WTC11 (cell line): ENCODE measurements around the gene NAPB. TPM values are rescaled to one million over a fixed set of nuclear protein-coding genes. Genes with fewer than 3 reads are reported as not detected.
A peak's percentile ranks its signal among the peaks of the same experiment; 100 is the strongest.

Source experiments
- ATAC-seq: fragments of 200-7000 bp; cut with Tn5 transposase; 2 replicates; pipeline ENCODE4 v1.10.0; 2021; ENCODE audit warnings: mild to moderate bottlenecking, moderate library complexity
- CTCF ChIA-PET: fragments of 300-600 bp; sonication (Branson Sonifier 250); formaldehyde crosslinking; loops from one replicate; lab custom pipeline; 2021; ENCODE audit warnings: antibody characterized with exemption; lab: Charles Lee
- POLR2A ChIA-PET: fragments of 350-600 bp; sonication (Branson Sonifier 250); formaldehyde crosslinking; loops from one replicate; lab custom pipeline; 2021; ENCODE audit warnings: antibody characterized with exemption; lab: Charles Lee
- DNase-seq: peaks from one replicate; pipeline ENCODE4 v3.0.0; 2021; ENCODE audit warnings: low spot score
- H3K27ac Mint-ChIP-seq: 2 replicates; pipeline ENCODE4 v1.8.0; 2021; ENCODE audit warnings: mixed read lengths
- H3K27me3 Mint-ChIP-seq: 2 replicates; pipeline ENCODE4 v1.8.0; 2021; ENCODE audit warnings: low read depth, mild to moderate bottlenecking, moderate library complexity, mixed read lengths
- H3K36me3 Mint-ChIP-seq: 2 replicates; pipeline ENCODE4 v1.8.0; 2021; ENCODE audit warnings: mixed read lengths
- H3K4me1 Mint-ChIP-seq: 2 replicates; pipeline ENCODE4 v1.8.0; 2022; ENCODE audit warnings: mixed read lengths
- H3K4me3 Mint-ChIP-seq: 2 replicates; pipeline ENCODE4 v1.8.0; 2021; ENCODE audit warnings: mild to moderate bottlenecking, moderate library complexity, mixed read lengths
- H3K9me3 Mint-ChIP-seq: 2 replicates; pipeline ENCODE4 v1.8.0; 2021; ENCODE audit warnings: mixed read lengths
- CBFB ChIP-seq: sonication (generic); formaldehyde crosslinking; IDR thresholded peaks from 2 replicates; pipeline ENCODE4 v1.8.1; 2022; ENCODE audit warnings: mild to moderate bottlenecking, low read depth, missing genetic modification reagents
- FOXJ3 ChIP-seq: sonication (generic); formaldehyde crosslinking; IDR thresholded peaks from 2 replicates; pipeline ENCODE4 v1.9.0; 2021; ENCODE audit warnings: missing genetic modification reagents, mild to moderate bottlenecking, borderline replicate concordance
- FOXK1 ChIP-seq: sonication (generic); formaldehyde crosslinking; IDR thresholded peaks from 2 replicates; pipeline ENCODE4 v1.8.0; 2022; ENCODE audit warnings: mild to moderate bottlenecking, moderate library complexity, missing genetic modification reagents
- FOXP1 ChIP-seq: sonication (generic); formaldehyde crosslinking; IDR thresholded peaks from 2 replicates; pipeline ENCODE4 v1.8.0; 2022; ENCODE audit warnings: missing genetic modification reagents, mild to moderate bottlenecking, moderate library complexity, borderline replicate concordance
- GABPB1 ChIP-seq: sonication (generic); formaldehyde crosslinking; IDR thresholded peaks from 2 replicates; pipeline ENCODE4 v1.8.1; 2023; ENCODE audit warnings: mild to moderate bottlenecking, missing genetic modification reagents
- GRHL2 ChIP-seq: fragments of 250-450 bp; sonication (Bioruptor Pico); IDR thresholded peaks from 2 replicates; pipeline ENCODE4 v1.8.0; 2022; ENCODE audit warnings: mild to moderate bottlenecking, moderate library complexity; ENCODE audit not compliant: insufficient replicate concordance, severe bottlenecking
- GTF2I ChIP-seq: fragments of 250-450 bp; sonication (Bioruptor Pico); conservative IDR thresholded peaks from 2 replicates; pipeline ENCODE4 v1.4.0; 2021; ENCODE audit warnings: mild to moderate bottlenecking
- JAZF1 ChIP-seq: fragments of 250-450 bp; sonication (Bioruptor Pico); IDR thresholded peaks from 2 replicates; pipeline ENCODE4 v1.9.0; 2021; ENCODE audit warnings: moderate library complexity, mild to moderate bottlenecking, inconsistent platforms
- JUN ChIP-seq: sonication (generic); formaldehyde crosslinking; IDR thresholded peaks from 2 replicates; pipeline ENCODE4 v1.8.0; 2023; ENCODE audit warnings: mild to moderate bottlenecking, missing genetic modification reagents
- NR3C1 ChIP-seq: sonication (generic); formaldehyde crosslinking; conservative IDR thresholded peaks from 2 replicates; pipeline ENCODE4 v1.8.1; 2023; ENCODE audit warnings: low read depth, mild to moderate bottlenecking, missing genetic modification reagents
- OVOL2 ChIP-seq: fragments of 250-450 bp; sonication (Bioruptor Pico); IDR thresholded peaks from 2 replicates; pipeline ENCODE4 v1.9.0; 2021; ENCODE audit warnings: mild to moderate bottlenecking, borderline replicate concordance
- TCF7 ChIP-seq: sonication (generic); formaldehyde crosslinking; IDR thresholded peaks from 2 replicates; pipeline ENCODE4 v1.8.0; 2022; ENCODE audit warnings: mild to moderate bottlenecking, low read depth, missing genetic modification reagents, moderate library complexity
- TEAD1 ChIP-seq: sonication (generic); formaldehyde crosslinking; IDR thresholded peaks from 2 replicates; pipeline ENCODE4 v1.8.0; 2022; ENCODE audit warnings: mild to moderate bottlenecking, missing genetic modification reagents
- TEAD4 ChIP-seq: sonication (generic); formaldehyde crosslinking; IDR thresholded peaks from 2 replicates; pipeline ENCODE4 v1.8.0; 2022; ENCODE audit warnings: mild to moderate bottlenecking, missing genetic modification reagents
- ZNF317 ChIP-seq: sonication (generic); formaldehyde crosslinking; IDR thresholded peaks from 2 replicates; pipeline ENCODE4 v1.8.1; 2023; ENCODE audit warnings: low read depth, mild to moderate bottlenecking, moderate library complexity, missing genetic modification reagents, borderline replicate concordance
- ZNF416 ChIP-seq: fragments of 250-450 bp; sonication (Bioruptor Pico); IDR thresholded peaks from 2 replicates; pipeline ENCODE4 v1.9.0; 2021; ENCODE audit warnings: mild to moderate bottlenecking, inconsistent platforms
- total RNA-seq: library from RNA; stranded (reverse); gene quantifications from 3 replicates; pipeline ENCODE4 v1.2.3, GENCODE V29; 2021
- TF ChIP-seq, protein P1 (sequence below): sonication (generic); formaldehyde crosslinking; IDR thresholded peaks from 2 replicates; pipeline ENCODE4 v1.8.0; 2022; ENCODE audit warnings: mild to moderate bottlenecking, missing genetic modification reagents
- TF ChIP-seq, protein P2 (sequence below): fragments of 250-450 bp; sonication (Bioruptor Pico); IDR thresholded peaks from 2 replicates; pipeline ENCODE4 v1.9.0; 2021; ENCODE audit warnings: mild to moderate bottlenecking
- TF ChIP-seq, protein P3 (sequence below): sonication (generic); formaldehyde crosslinking; IDR thresholded peaks from 2 replicates; pipeline ENCODE4 v1.8.1; 2023; ENCODE audit warnings: mild to moderate bottlenecking, missing genetic modification reagents, borderline replicate concordance
- TF ChIP-seq, protein P4 (sequence below): fragments of 250-450 bp; sonication (Bioruptor Pico); conservative IDR thresholded peaks from 2 replicates; pipeline ENCODE4 v1.9.0; 2021; ENCODE audit warnings: mild to moderate bottlenecking
- TF ChIP-seq, protein P5 (sequence below): sonication (generic); formaldehyde crosslinking; IDR thresholded peaks from 2 replicates; pipeline ENCODE4 v1.8.1; 2023; ENCODE audit warnings: mild to moderate bottlenecking, missing genetic modification reagents

Gene NAPB
- total RNA-seq, 1 experiment from 2014 or later, result 12.9 TPM

DNA sequence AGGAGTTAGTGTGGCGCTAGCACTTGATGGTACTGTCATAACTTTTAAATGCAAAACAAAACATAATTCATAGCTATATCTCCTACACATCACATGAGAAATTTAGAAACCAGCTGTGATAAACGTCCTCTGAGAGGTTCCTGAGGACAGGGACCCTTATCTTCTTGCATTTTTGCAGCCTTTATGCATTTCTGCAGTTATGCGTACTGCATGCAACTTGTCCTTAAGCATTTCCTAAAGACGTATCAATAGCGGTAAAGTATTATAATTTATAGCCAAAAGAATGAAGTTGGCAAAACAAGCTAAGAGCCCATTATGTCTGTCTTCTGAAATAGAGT lies 1.7 kb downstream of the NAPB start:
- Mint-ChIP-seq H3K9me3 (peaks cover 5% of the 10 kb centered on the region), H3K27me3 (peaks cover 3% of the 10 kb centered on the region; the same call in 1 of the 2 replicates), H3K36me3 (peaks cover 7% of the 10 kb centered on the region), H3K27ac (peak overlapping the region; percentile 63; the same call in 1 of the 2 replicates), H3K4me1 (peaks cover 26% of the 10 kb centered on the region), H3K4me3 (peak overlapping the region; percentile 77)
- TF ChIP-seq GABPB1 (no peak), TCF7 (CRISPR knock-in tag) (no peak), GRHL2 (CRISPR knock-in tag) (no peak), ZNF317 (CRISPR knock-in tag) (no peak), TEAD1 (CRISPR knock-in tag) (no peak)
- TF ChIP-seq, protein P1, sequence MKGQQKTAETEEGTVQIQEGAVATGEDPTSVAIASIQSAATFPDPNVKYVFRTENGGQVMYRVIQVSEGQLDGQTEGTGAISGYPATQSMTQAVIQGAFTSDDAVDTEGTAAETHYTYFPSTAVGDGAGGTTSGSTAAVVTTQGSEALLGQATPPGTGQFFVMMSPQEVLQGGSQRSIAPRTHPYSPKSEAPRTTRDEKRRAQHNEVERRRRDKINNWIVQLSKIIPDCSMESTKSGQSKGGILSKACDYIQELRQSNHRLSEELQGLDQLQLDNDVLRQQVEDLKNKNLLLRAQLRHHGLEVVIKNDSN (CRISPR knock-in tag), result no peak
- DNase-seq (no peak), ATAC-seq (no peak)
- ChIA-PET CTCF (interaction anchor here (1.0 to 2.7 kb wide), 2 partner anchors 26 to 70 kb away, joined by 4 to 12 read pairs; no protein-coding TSS in a partner anchor), POLR2A (no interaction called here)

DNA sequence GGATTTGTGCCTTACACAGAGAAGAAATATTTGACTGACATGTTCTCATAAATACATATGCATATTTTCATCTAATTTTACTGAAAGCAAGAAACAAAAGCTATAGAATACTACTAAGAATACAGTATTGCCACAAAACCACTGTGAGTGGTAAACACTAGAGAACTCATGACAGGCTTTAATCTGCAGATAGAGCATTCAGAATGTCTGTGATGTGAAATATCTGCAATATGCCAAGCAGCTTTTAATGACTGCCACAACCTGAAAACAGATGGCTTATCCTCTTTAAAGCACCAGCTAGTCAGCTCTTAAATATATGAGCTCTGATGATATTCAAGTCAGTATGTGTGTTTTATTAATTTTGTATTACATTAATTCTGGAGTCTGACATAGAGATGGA lies 3.4 kb downstream of the NAPB start:
- peaks cover 6% of the 10 kb centered on the region for H3K36me3 Mint-ChIP-seq
- H3K27ac Mint-ChIP-seq, result no peak overlapping the region
- TF ChIP-seq GTF2I (no peak), CBFB (CRISPR knock-in tag) (no peak), FOXJ3 (CRISPR knock-in tag) (no peak), ZNF416 (CRISPR knock-in tag) (no peak), FOXP1 (CRISPR knock-in tag) (no peak), GABPB1 (no peak), OVOL2 (CRISPR knock-in tag) (no peak), TEAD4 (CRISPR knock-in tag) (no peak), NR3C1 (no peak), JAZF1 (no peak), JUN (CRISPR knock-in tag) (no peak), FOXK1 (no peak)
- TF ChIP-seq, protein P2, sequence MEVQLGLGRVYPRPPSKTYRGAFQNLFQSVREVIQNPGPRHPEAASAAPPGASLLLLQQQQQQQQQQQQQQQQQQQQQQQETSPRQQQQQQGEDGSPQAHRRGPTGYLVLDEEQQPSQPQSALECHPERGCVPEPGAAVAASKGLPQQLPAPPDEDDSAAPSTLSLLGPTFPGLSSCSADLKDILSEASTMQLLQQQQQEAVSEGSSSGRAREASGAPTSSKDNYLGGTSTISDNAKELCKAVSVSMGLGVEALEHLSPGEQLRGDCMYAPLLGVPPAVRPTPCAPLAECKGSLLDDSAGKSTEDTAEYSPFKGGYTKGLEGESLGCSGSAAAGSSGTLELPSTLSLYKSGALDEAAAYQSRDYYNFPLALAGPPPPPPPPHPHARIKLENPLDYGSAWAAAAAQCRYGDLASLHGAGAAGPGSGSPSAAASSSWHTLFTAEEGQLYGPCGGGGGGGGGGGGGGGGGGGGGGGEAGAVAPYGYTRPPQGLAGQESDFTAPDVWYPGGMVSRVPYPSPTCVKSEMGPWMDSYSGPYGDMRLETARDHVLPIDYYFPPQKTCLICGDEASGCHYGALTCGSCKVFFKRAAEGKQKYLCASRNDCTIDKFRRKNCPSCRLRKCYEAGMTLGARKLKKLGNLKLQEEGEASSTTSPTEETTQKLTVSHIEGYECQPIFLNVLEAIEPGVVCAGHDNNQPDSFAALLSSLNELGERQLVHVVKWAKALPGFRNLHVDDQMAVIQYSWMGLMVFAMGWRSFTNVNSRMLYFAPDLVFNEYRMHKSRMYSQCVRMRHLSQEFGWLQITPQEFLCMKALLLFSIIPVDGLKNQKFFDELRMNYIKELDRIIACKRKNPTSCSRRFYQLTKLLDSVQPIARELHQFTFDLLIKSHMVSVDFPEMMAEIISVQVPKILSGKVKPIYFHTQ, result no peak
- TF ChIP-seq, protein P3, sequence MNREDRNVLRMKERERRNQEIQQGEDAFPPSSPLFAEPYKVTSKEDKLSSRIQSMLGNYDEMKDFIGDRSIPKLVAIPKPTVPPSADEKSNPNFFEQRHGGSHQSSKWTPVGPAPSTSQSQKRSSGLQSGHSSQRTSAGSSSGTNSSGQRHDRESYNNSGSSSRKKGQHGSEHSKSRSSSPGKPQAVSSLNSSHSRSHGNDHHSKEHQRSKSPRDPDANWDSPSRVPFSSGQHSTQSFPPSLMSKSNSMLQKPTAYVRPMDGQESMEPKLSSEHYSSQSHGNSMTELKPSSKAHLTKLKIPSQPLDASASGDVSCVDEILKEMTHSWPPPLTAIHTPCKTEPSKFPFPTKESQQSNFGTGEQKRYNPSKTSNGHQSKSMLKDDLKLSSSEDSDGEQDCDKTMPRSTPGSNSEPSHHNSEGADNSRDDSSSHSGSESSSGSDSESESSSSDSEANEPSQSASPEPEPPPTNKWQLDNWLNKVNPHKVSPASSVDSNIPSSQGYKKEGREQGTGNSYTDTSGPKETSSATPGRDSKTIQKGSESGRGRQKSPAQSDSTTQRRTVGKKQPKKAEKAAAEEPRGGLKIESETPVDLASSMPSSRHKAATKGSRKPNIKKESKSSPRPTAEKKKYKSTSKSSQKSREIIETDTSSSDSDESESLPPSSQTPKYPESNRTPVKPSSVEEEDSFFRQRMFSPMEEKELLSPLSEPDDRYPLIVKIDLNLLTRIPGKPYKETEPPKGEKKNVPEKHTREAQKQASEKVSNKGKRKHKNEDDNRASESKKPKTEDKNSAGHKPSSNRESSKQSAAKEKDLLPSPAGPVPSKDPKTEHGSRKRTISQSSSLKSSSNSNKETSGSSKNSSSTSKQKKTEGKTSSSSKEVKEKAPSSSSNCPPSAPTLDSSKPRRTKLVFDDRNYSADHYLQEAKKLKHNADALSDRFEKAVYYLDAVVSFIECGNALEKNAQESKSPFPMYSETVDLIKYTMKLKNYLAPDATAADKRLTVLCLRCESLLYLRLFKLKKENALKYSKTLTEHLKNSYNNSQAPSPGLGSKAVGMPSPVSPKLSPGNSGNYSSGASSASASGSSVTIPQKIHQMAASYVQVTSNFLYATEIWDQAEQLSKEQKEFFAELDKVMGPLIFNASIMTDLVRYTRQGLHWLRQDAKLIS (CRISPR knock-in tag), result no peak
- TF ChIP-seq, protein P4, sequence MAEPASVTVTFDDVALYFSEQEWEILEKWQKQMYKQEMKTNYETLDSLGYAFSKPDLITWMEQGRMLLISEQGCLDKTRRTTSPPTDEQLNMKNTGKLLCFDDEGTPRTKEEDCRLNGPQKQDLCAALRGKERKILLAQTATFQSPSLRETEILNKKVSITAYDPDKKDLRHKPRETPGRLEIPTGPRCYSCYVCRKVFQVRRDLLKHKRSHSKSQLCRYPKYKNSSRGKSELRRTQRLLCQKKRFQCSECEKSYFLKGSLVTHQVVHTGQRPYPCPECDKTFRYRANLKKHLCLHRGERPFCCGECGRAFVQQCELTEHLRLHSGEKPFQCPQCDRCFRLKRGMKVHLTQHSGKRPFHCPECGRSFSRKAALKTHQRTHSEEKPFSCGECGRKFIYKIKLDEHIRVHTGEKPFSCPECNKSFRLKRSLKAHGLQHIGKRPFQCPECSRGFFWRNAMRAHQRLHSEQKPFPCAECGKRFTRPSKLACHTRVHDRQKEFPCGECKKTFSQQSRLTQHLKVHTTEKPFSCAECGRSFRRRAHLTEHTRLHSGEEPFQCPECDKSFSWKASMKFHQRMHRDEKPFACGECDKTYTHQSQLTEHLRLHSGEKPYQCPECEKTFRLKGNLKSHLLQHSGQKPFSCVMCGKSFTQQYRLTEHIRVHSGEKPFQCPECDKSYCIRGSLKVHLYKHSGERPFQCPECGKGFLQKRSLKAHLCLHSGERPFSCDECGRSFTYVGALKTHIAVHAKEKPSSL (CRISPR knock-in tag), result no peak
- TF ChIP-seq, protein P5, sequence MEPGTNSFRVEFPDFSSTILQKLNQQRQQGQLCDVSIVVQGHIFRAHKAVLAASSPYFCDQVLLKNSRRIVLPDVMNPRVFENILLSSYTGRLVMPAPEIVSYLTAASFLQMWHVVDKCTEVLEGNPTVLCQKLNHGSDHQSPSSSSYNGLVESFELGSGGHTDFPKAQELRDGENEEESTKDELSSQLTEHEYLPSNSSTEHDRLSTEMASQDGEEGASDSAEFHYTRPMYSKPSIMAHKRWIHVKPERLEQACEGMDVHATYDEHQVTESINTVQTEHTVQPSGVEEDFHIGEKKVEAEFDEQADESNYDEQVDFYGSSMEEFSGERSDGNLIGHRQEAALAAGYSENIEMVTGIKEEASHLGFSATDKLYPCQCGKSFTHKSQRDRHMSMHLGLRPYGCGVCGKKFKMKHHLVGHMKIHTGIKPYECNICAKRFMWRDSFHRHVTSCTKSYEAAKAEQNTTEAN (CRISPR knock-in tag), result no peak
- no peak overlapping the region for H3K4me3 Mint-ChIP-seq
- DNase-seq (no peak), ATAC-seq (no peak)
- ChIA-PET POLR2A (no interaction called here), CTCF (no interaction called here)
- H3K27me3 Mint-ChIP-seq, result no peaks in the 10 kb centered on the region
- H3K4me1 Mint-ChIP-seq, result peaks cover 26% of the 10 kb centered on the region
- no peaks in the 10 kb centered on the region for H3K9me3 Mint-ChIP-seq
